KMS-11 (cell line): Measurements from ENCODE around the gene PRKCE.
"Not testable (repeated sequence)": the region's sequence is repeated elsewhere in the genome, so short reads cannot be mapped to it uniquely, and the experiment has no call there.

ENCODE experiments used
- H2AFZ ChIP-seq: fragments of 200-600 bp; sonication (generic); 2 replicates; pipeline ENCODE4 v1.6.1; 2016; ENCODE audit warnings: antibody characterized with exemption, mixed run types, low read depth
- H3K27ac ChIP-seq: fragments of 200-600 bp; sonication (generic); 2 replicates; pipeline ENCODE4 v1.6.1; 2016; ENCODE audit warnings: mild to moderate bottlenecking, mixed run types
- H3K27me3 ChIP-seq: fragments of 200-600 bp; sonication (generic); 2 replicates; pipeline ENCODE4 v1.6.1; 2017; ENCODE audit warnings: mild to moderate bottlenecking, low read depth, mixed run types, moderate library complexity; ENCODE audit not compliant: insufficient read depth
- H3K36me3 ChIP-seq: fragments of 200-600 bp; sonication (generic); 2 replicates; pipeline ENCODE4 v1.6.1; 2017; ENCODE audit warnings: mild to moderate bottlenecking, mixed run types; ENCODE audit not compliant: insufficient read depth
- H3K4me1 ChIP-seq: fragments of 200-600 bp; sonication (generic); 2 replicates; pipeline ENCODE4 v1.6.1; 2016; ENCODE audit warnings: mild to moderate bottlenecking, low read depth, mixed run types; ENCODE audit not compliant: poor library complexity, severe bottlenecking
- H3K4me2 ChIP-seq: fragments of 200-600 bp; sonication (generic); 2 replicates; pipeline ENCODE4 v1.7.0; 2016; ENCODE audit warnings: mild to moderate bottlenecking, mixed run types
- H3K4me3 ChIP-seq: fragments of 200-600 bp; sonication (generic); IDR thresholded peaks from 2 replicates; pipeline ENCODE4 v1.6.1; 2017; ENCODE audit warnings: low read depth, low read length, mixed read lengths; ENCODE audit not compliant: insufficient read depth
- H3K79me2 ChIP-seq: fragments of 200-600 bp; sonication (generic); 2 replicates; pipeline ENCODE4 v1.6.1; 2016; ENCODE audit warnings: low read depth, mixed run types; ENCODE audit not compliant: insufficient read depth
- H3K9ac ChIP-seq: fragments of 200-600 bp; sonication (generic); 2 replicates; pipeline ENCODE4 v1.6.1; 2016; ENCODE audit warnings: mild to moderate bottlenecking, mixed run types
- H4K20me1 ChIP-seq: fragments of 200-600 bp; sonication (generic); 2 replicates; pipeline ENCODE4 v1.6.1; 2016; ENCODE audit warnings: mild to moderate bottlenecking, mixed run types; ENCODE audit not compliant: insufficient read depth
- CTCF ChIP-seq: fragments of 200-600 bp; sonication (generic); conservative IDR thresholded peaks from 2 replicates; pipeline ENCODE4 v1.6.1; 2017; ENCODE audit warnings: low read depth, mild to moderate bottlenecking, antibody characterized with exemption, low read length, moderate library complexity, mixed read lengths

PRKCE gene

GRCh38 chr2:45857867-45858520, 206.5 kb downstream of the PRKCE start:
- Histone ChIP-seq H3K27ac (no peak overlapping the region), H3K4me3 (no peak overlapping the region), H3K4me2 (no peak overlapping the region), H3K36me3 (no peaks in the 10 kb centered on the region), H3K27me3 (no peaks in the 10 kb centered on the region), H2AFZ (no peak overlapping the region), H3K4me1 (no peaks in the 10 kb centered on the region), H3K9ac (no peak overlapping the region), H4K20me1 (no peaks in the 10 kb centered on the region), H3K79me2 (no peaks in the 10 kb centered on the region)
- no peak for TF ChIP-seq CTCF

GRCh38 chr2:45858872-45859271, 207.4 kb downstream of the PRKCE start:
- H4K20me1 ChIP-seq, H3K9ac ChIP-seq, H3K79me2 ChIP-seq, H3K4me3 ChIP-seq, H3K4me2 ChIP-seq, H3K4me1 ChIP-seq, H3K27ac ChIP-seq, H3K27me3 ChIP-seq, H2AFZ ChIP-seq, H3K36me3 ChIP-seq: not testable (repeated sequence)

GRCh38 chr2:45859682-45860081, 208.2 kb downstream of the PRKCE start:
- Histone ChIP-seq H3K9ac (no peak overlapping the region), H2AFZ (no peak overlapping the region), H3K27me3 (no peaks in the 10 kb centered on the region), H3K27ac (no peak overlapping the region), H3K36me3 (no peaks in the 10 kb centered on the region), H3K4me1 (no peaks in the 10 kb centered on the region), H3K4me3 (no peak overlapping the region), H4K20me1 (no peaks in the 10 kb centered on the region), H3K79me2 (no peaks in the 10 kb centered on the region), H3K4me2 (no peak overlapping the region)
- TF ChIP-seq CTCF: no peak

- no peaks in the 10 kb centered on the region for H3K4me1 ChIP-seq
- no peaks in the 10 kb centered on the region for H3K79me2 ChIP-seq
- H3K27me3 ChIP-seq: no peaks in the 10 kb centered on the region
- H3K4me2 ChIP-seq: no peak overlapping the region
- H2AFZ ChIP-seq: no peak overlapping the region
- H3K4me3 ChIP-seq: no peak overlapping the region
- TF ChIP-seq CTCF: no peak
- H3K27ac ChIP-seq: no peak overlapping the region
- H3K36me3 ChIP-seq: no peaks in the 10 kb centered on the region
- no peaks in the 10 kb centered on the region for H4K20me1 ChIP-seq
- no peak overlapping the region for H3K9ac ChIP-seq
These were observed 209.0 kb downstream of the PRKCE start for GRCh38 chr2:45860136-45861121.
